NK-92 treated with Interleukin-12 subunit alpha and Interleukin-12 subunit beta, amount 100 ng/mL, for 24 hours (cell line): ENCODE measurements around the gene STXBP2.

Experiments used
- DNase-seq: peaks from one replicate; lab custom pipeline; 2025; lab: John Stamatoyannopoulos, UW

The STXBP2 gene

GRCh38 chr19:7612282-7613274, 24.3 kb upstream of the STXBP2 start:
- DNase-seq, result no peak

GRCh38 chr19:7614859-7615741, 21.8 kb upstream of the STXBP2 start:
- DNase-seq, result no peak

- DNase-seq, result no peak
Observed at GRCh38 chr19:7617172-7617571, 19.7 kb upstream of the STXBP2 start.

GRCh38 chr19:7617735-7618134, 19.2 kb upstream of the STXBP2 start:
- no peak for DNase-seq

- no peak for DNase-seq
Observed at GRCh38 chr19:7618348-7618747, 18.6 kb upstream of the STXBP2 start.

GRCh38 chr19:7618771-7619510, 18.0 kb upstream of the STXBP2 start:
- DNase-seq, result no peak

GRCh38 chr19:7619671-7620441, 17.1 kb upstream of the STXBP2 start:
- no peak for DNase-seq

- DNase-seq, result no peak
Observed at GRCh38 chr19:7620442-7621412, 16.2 kb upstream of the STXBP2 start.

- no peak for DNase-seq
Observed at GRCh38 chr19:7622933-7623685, 13.8 kb upstream of the STXBP2 start.

GRCh38 chr19:7623725-7624603, 12.9 kb upstream of the STXBP2 start:
- no peak for DNase-seq

GRCh38 chr19:7624810-7625209, 12.1 kb upstream of the STXBP2 start:
- DNase-seq, result no peak

- no peak for DNase-seq
Observed at GRCh38 chr19:7625763-7626372, 11.0 kb upstream of the STXBP2 start.

- no peak for DNase-seq
Observed at GRCh38 chr19:7627166-7627565, 9.7 kb upstream of the STXBP2 start.

- no peak for DNase-seq
Observed at GRCh38 chr19:7628589-7629311, 8.2 kb upstream of the STXBP2 start.

- peak; percentile 93 for DNase-seq
Observed at GRCh38 chr19:7629347-7630054, 7.4 kb upstream of the STXBP2 start, which contains the start of the genes PET100 and XAB2. Gene PET100, plus strand, starts transcription at chr19:7629793. Its CDS starts 41 bp downstream, at chr19:7629834. Gene XAB2, minus strand, starts transcription at chr19:7629545. Its CDS starts 18 bp downstream, at chr19:7629527.

- DNase-seq, result no peak
Observed at GRCh38 chr19:7631577-7631976, 5.3 kb upstream of the STXBP2 start.
